GM18873 (cell line): ENCODE measurements around the gene MYD88.
A peak's percentile ranks its signal among the peaks of the same experiment; 100 is the strongest.
"Not testable (repeated sequence)": the region's sequence is repeated elsewhere in the genome, so short reads cannot be mapped to it uniquely, and the experiment has no call there.

Experiments
- ATAC-seq: cut with Tn5 transposase; IDR thresholded peaks from one replicate; pipeline ENCODE4 v1.9.1; 2021; ENCODE audit warnings: mild to moderate bottlenecking, moderate library complexity, moderate number of reproducible peaks; ENCODE audit not compliant: unreplicated experiment, low FRiP score

MYD88 gene

GRCh38 chr3:38160704-38161103 lies 22.2 kb downstream of the MYD88 start:
- ATAC-seq: not testable (repeated sequence)

DNA sequence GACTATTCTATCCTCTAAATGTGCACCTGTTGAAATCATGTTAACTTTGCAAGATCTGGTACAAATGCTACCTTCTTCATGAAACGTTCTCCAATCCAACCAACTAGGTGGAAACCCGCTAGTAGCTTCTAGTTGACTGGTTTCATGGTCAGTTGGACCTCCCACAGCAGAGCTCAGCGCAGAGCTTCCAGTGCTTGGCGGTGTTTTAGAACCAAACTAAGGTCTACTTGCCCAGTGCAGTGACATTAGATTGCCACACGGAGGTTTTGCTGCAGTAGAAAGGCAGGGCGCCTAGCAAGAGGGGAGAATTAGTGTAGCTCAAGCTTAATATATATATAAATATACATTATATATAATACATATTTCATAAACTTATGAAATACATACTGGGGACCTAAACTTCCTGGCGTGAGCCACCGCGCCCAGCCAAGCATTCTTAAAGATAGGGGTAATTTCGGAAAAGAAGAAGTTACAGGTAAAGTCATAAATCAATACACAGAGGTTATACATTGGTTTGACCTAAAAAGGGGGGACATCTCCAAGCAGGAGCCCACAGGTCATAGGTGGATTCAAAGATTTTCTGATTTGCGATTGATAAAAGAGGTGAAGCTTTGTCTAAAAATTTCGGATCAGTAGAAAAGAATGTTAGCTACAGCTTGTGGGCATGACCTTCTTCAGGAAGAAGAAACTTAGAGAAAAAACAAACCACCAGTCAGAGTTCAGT lies 24.8 kb downstream of the MYD88 start:
- no peak for ATAC-seq

DNA sequence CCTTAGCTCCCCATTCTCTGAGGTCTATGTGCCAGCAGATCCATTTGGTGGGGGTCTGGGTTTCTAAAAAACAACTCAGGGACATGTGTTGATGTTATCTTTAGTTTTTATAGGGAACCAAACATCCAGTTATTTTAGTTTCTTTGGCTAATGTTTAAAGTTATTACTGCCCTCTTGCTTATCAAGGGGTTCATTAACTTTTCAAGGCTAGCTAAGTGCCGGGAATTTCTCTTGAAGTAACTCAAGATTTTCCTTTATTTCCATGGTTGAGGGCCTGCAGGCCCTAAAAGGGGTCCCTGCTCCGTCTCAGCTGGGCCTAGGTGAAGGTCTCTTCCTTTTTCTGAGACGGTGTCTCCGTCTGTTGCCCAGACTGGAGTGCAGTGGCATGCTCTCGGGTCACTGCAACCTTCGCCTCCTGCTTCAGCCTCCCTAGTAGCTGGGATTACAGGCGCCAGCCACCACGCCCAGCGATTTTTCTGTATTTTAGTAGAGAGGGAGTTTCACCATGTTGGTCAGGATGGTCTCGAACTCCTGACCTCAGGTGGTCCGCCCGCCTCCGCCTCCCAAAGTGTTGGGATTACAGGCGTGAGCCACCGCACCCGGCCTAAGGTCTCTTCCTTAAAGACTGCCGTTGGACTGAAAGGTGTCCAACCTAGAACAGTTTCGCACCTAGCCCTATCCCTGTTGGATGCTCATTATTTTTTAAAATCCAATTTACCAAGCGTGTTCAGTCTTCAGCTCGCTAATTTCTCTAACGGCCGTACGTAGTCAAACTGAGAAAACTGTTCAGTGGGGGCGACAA lies 25.6 kb downstream of the MYD88 start:
- no peak for ATAC-seq

DNA sequence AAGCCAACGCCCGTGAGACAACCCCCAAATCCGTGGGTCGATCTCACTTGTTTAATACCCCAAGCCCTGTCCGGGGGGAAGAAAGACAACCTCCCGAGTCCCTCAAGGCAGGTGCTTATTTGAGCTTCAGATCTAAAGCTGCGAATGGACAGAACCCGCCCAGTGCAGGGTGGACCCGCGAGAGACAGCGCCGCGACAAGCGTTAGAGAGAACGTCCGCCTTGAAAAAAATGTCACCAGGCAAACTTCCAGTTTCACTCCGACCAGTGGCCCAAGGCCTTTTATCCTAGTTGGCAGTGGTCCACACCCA lies 26.1 kb downstream of the MYD88 start:
- ATAC-seq: no peak

- peak; percentile 95 for ATAC-seq
These were observed 26.7 kb downstream of the MYD88 start, which contains the start of gene OXSR1 for GRCh38 chr3:38164952-38165721. OXSR1 (plus strand) TSS chr3:38165537; CDS start chr3:38165877, 340 bp downstream.

- no peak for ATAC-seq
These were observed 27.4 kb downstream of the MYD88 start for GRCh38 chr3:38165722-38166387.

DNA sequence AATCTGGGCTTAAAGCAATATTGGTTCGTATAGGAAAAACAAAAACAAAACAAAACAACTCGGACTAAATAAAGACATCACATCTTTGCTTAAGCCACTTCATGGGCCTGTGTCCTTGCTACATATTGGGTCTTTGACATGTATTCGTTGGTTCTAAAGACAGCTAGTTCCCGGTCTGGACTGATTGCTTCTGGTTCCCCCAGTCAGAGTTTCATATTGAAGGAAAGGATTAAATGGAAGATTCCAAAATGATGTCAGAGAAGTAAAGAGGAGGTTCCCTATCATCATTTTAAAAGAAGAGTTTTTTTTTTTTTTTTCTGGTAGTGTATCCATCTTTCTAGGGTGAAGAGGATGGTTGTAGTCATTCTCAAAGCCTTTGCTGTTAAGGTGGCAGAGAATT lies 29.1 kb downstream of the MYD88 start:
- ATAC-seq: no peak

- no peak for ATAC-seq
These were observed 29.9 kb downstream of the MYD88 start for GRCh38 chr3:38168151-38169026.

DNA sequence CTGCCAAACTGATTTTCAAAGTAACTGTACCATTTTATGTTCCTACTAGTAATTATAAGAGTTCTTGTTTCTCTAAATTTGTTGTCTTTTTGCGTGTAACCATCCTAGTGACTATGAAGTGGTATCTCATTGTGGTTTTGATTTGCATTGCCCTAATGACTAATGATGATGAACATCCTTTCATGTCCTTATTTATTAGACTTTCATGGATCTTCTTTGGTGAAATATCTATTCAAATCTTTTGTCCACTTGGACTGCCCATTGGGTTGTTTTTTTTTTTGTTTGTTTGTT lies 30.5 kb downstream of the MYD88 start:
- no peak for ATAC-seq

- no peak for ATAC-seq
These were observed 32.3 kb downstream of the MYD88 start for GRCh38 chr3:38170722-38171121.

DNA sequence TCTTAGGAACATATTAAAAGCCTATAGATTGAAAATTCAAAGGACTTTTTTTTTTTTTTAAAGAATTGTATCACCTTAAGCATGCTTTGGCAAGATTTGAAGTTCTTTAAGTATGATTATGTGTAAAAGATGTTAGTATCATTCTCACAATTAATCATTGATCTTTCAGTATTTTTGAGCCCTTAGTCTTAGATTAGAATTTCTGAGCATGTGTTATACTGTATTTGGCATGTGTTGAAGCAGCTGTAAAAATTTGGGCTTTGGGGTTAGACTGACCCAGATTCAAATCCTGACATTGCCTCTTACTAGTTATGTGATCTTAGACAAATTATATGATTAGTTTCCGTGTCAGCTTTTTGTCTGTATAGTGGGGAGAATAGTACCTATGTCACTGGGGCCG lies 33.2 kb downstream of the MYD88 start:
- no peak for ATAC-seq

DNA sequence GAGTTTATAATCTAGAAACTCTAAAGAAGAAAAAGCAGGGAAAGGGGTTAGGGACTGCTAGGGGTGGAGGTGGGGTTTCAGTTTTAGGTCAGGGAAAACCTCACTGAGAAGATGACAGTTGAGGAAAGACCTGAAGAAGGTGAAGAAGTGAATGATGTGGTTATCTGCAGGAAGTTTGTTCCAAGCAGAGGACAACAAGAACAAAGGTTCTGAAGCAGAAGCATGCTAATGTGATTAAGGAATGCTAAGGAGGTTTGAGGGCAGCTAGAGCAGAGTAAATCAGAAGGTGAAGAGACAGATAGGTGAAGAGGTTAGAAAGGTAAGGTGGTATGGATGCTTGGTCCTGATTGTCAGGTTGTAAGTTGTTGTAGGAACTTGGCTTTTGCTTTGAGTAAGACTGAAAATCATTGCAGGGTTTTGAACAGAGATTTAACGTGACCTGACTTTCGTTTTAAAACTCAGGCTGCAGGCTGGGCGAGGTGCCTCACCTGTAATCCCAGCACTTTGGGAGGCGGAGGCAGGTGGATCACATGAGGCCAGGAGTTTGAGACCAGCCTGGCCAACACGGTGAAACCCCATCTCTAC lies 35.5 kb downstream of the MYD88 start:
- ATAC-seq: no peak

GRCh38 chr3:38177181-38177580 lies 38.7 kb downstream of the MYD88 start:
- ATAC-seq: no peak

- no peak for ATAC-seq
These were observed 48.3 kb downstream of the MYD88 start for GRCh38 chr3:38186781-38187180.

GRCh38 chr3:38190481-38190881 lies 52.0 kb downstream of the MYD88 start:
- no peak for ATAC-seq
